H1 (cell line): ENCODE measurements around the gene SCAMP3. TPM values are rescaled to one million over a fixed set of nuclear protein-coding genes. Genes with fewer than 3 reads are reported as not detected.

Experiments used
- CTCF ChIA-PET: fragments of 300-600 bp; sonication (Branson Sonifier 250); formaldehyde crosslinking; loops from one replicate; lab custom pipeline; 2021; ENCODE audit not compliant: partially characterized antibody; lab: Charles Lee
- POLR2A ChIA-PET: fragments of 300-600 bp; sonication (Branson Sonifier 250); formaldehyde crosslinking; loops from one replicate; lab custom pipeline; 2021; ENCODE audit warnings: inconsistent platforms; ENCODE audit not compliant: partially characterized antibody; lab: Charles Lee
- DNase-seq, 2 experiments: peaks; one replicate each; pipeline versions ENCODE4 v3.0.0 to v3.0.0-alpha.2; 2010 to 2022; ENCODE audit warnings: low spot score in 2 of 2, low read depth in 1 of 2, mixed read lengths in 1 of 2
- FAIRE-seq: peaks from 2 replicates; lab custom pipeline; 2011; peaks lifted over from hg19 to GRCh38; lab: Jason Lieb, UNC
- H2AFZ ChIP-seq: 2 replicates; pipeline ENCODE4 v1.8.1; 2012; ENCODE audit warnings: low read length, inconsistent platforms
- H2AK5ac ChIP-seq: 2 replicates; pipeline ENCODE4 v1.6.1; 2013; ENCODE audit warnings: low read depth, low read length
- H2BK120ac ChIP-seq: replicated peaks from 2 replicates; pipeline ENCODE3; 2013; ENCODE audit warnings: low read depth, low read length, inconsistent platforms
- H2BK12ac ChIP-seq: 2 replicates; pipeline ENCODE4 v1.6.1; 2013; ENCODE audit warnings: low read depth, low read length
- H2BK15ac ChIP-seq: 2 replicates; pipeline ENCODE4 v1.6.1; 2013; ENCODE audit warnings: low read length
- H2BK20ac ChIP-seq: 2 replicates; pipeline ENCODE4 v1.6.1; 2013; ENCODE audit warnings: low read length
- H2BK5ac ChIP-seq: 2 replicates; pipeline ENCODE4 v1.6.1; 2013; ENCODE audit warnings: low read depth, low read length
- H3K14ac ChIP-seq: 2 replicates; pipeline ENCODE4 v1.6.1; 2013; ENCODE audit warnings: inconsistent platforms; ENCODE audit not compliant: insufficient read length
- H3K18ac ChIP-seq: 2 replicates; pipeline ENCODE4 v1.6.1; 2013; ENCODE audit warnings: low read length; ENCODE audit errors: extremely low read depth
- H3K23ac ChIP-seq: 2 replicates; pipeline ENCODE4 v1.6.1; 2013; ENCODE audit warnings: inconsistent platforms; ENCODE audit not compliant: insufficient read length
- H3K23me2 ChIP-seq: 2 replicates; pipeline ENCODE4 v1.6.1; 2013; ENCODE audit warnings: low read depth, low read length
- H3K27ac ChIP-seq: 2 replicates; pipeline ENCODE4 v1.6.1; 2011; ENCODE audit warnings: low read depth, low read length, inconsistent platforms
- H3K27me3 ChIP-seq, 4 experiments: replicated peaks in 1 of 4; 1 replicate in 1 of 4; 2 replicates in 3 of 4; pipeline versions ENCODE4 v1.6.1 to v1.8.1; 2011 to 2013; ENCODE audit warnings: low read length in 3 of 4, mild to moderate bottlenecking in 3 of 4, inconsistent platforms in 2 of 4, mixed read lengths in 2 of 4, moderate library complexity in 1 of 4; ENCODE audit not compliant: control insufficient read depth in 3 of 4, insufficient read depth in 3 of 4; ENCODE audit errors: extremely low read depth in 1 of 4
- H3K36me3 ChIP-seq, 4 experiments: 2 replicates each; pipeline versions ENCODE4 v1.6.1 to v1.8.1; 2011 to 2013; ENCODE audit warnings: mild to moderate bottlenecking in 4 of 4, low read length in 3 of 4, moderate library complexity in 2 of 4, control low read depth in 1 of 4, inconsistent platforms in 1 of 4; ENCODE audit not compliant: insufficient read depth in 4 of 4, control insufficient read depth in 2 of 4
- H3K4ac ChIP-seq: replicated peaks from 2 replicates; pipeline ENCODE3; 2013; ENCODE audit warnings: low read length, low read depth, mixed read lengths, inconsistent platforms; ENCODE audit not compliant: insufficient read length
- H3K4me1 ChIP-seq, 4 experiments: replicated peaks in 1 of 4; 1 replicate in 1 of 4; 2 replicates in 3 of 4; pipeline versions ENCODE4 v1.6.1 to v1.8.1; 2011 to 2013; ENCODE audit warnings: low read length in 3 of 4, inconsistent platforms in 2 of 4, mixed read lengths in 1 of 4; ENCODE audit not compliant: insufficient read depth in 4 of 4, control insufficient read depth in 3 of 4
- H3K4me2 ChIP-seq, 2 experiments: 2 replicates each; pipeline versions ENCODE4 v1.6.1 to v1.8.1; 2011 to 2013; ENCODE audit warnings: low read depth in 2 of 2, low read length in 2 of 2, control low read depth in 1 of 2, inconsistent platforms in 1 of 2, mild to moderate bottlenecking in 1 of 2; ENCODE audit not compliant: insufficient read depth in 1 of 2
- H3K4me3 ChIP-seq, 4 experiments: fragments of 200-600, 300-600 bp in 1 of 4; sonication (generic), shearing (Covaris generic), sonication (Bioruptor Twin) in 1 of 4; 2 replicates each; pipeline versions ENCODE4 v1.5.1 to v1.8.1; 2011 to 2016; ENCODE audit warnings: low read length in 4 of 4, low read depth in 3 of 4, control low read depth in 2 of 4, inconsistent platforms in 2 of 4, mild to moderate bottlenecking in 2 of 4, mixed read lengths in 1 of 4, moderate library complexity in 1 of 4; ENCODE audit not compliant: insufficient read depth in 2 of 4; ENCODE audit errors: extremely low read depth in 1 of 4
- H3K56ac ChIP-seq: replicated peaks from 2 replicates; pipeline ENCODE3; 2013; ENCODE audit warnings: low read depth, mild to moderate bottlenecking, mixed read lengths, low read length, inconsistent platforms; ENCODE audit not compliant: insufficient read length
- H3K79me1 ChIP-seq: 2 replicates; pipeline ENCODE4 v1.6.1; 2013; ENCODE audit warnings: low read depth, low read length, control low read depth
- H3K79me2 ChIP-seq, 2 experiments: 2 replicates each; pipeline versions ENCODE4 v1.6.1 to v1.8.1; 2012 to 2013; ENCODE audit warnings: low read length in 2 of 2, mild to moderate bottlenecking in 2 of 2, inconsistent platforms in 1 of 2; ENCODE audit not compliant: insufficient read depth in 2 of 2, control insufficient read depth in 1 of 2
- H3K9ac ChIP-seq, 4 experiments: replicated peaks in 1 of 4; 1 replicate in 1 of 4; 2 replicates in 3 of 4; pipeline versions ENCODE4 v1.6.1 to v1.8.1; 2011 to 2013; ENCODE audit warnings: low read depth in 3 of 4, low read length in 3 of 4, control low read depth in 2 of 4, mild to moderate bottlenecking in 2 of 4, moderate library complexity in 2 of 4, inconsistent platforms in 1 of 4; ENCODE audit errors: extremely low read depth in 1 of 4
- H3K9me3 ChIP-seq, 2 experiments: 2 replicates each; pipeline versions ENCODE4 v1.6.1 to v1.8.1; 2012 to 2013; ENCODE audit warnings: mild to moderate bottlenecking in 2 of 2, moderate library complexity in 2 of 2, control low read depth in 1 of 2, inconsistent platforms in 1 of 2, low read depth in 1 of 2, low read length in 1 of 2, mixed read lengths in 1 of 2; ENCODE audit not compliant: insufficient read depth in 2 of 2
- H4K20me1 ChIP-seq, 2 experiments: replicated peaks in 1 of 2; 2 replicates each; pipeline versions ENCODE3 to v1.8.1; 2011 to 2013; ENCODE audit warnings: inconsistent platforms in 2 of 2, low read length in 2 of 2, mild to moderate bottlenecking in 1 of 2; ENCODE audit not compliant: insufficient read depth in 2 of 2, control insufficient read depth in 1 of 2
- H4K5ac ChIP-seq: 2 replicates; pipeline ENCODE4 v1.6.1; 2013; ENCODE audit warnings: low read length, low read depth, mixed read lengths, inconsistent platforms; ENCODE audit not compliant: insufficient read length
- H4K8ac ChIP-seq: 2 replicates; pipeline ENCODE4 v1.8.0; 2013; ENCODE audit warnings: mild to moderate bottlenecking, moderate library complexity, low read length, inconsistent platforms; ENCODE audit not compliant: insufficient read depth; ENCODE audit errors: extremely low read depth
- H4K91ac ChIP-seq: replicated peaks from 2 replicates; pipeline ENCODE3; 2013; ENCODE audit warnings: low read length, mixed read lengths, inconsistent platforms; ENCODE audit not compliant: insufficient read length
- CBX5 ChIP-seq: fragments of 300-800, 300-1000 bp; sonication (generic); IDR thresholded peaks from 2 replicates; pipeline ENCODE4 v1.7.1; 2016; ENCODE audit warnings: antibody characterized with exemption, low read length, low read depth
- CHD2 ChIP-seq: IDR thresholded peaks from 2 replicates; pipeline ENCODE4 v1.6.1; 2012; ENCODE audit warnings: low read length, improper control_type of control experiment
- CTBP2 ChIP-seq: IDR thresholded peaks from 2 replicates; pipeline ENCODE4 v1.7.0; 2011; ENCODE audit warnings: borderline replicate concordance, mild to moderate bottlenecking, moderate library complexity, mixed read lengths, low read length; ENCODE audit not compliant: insufficient read depth, insufficient read length
- GTF2F1 ChIP-seq: IDR thresholded peaks from 2 replicates; pipeline ENCODE4 v1.6.1; 2012; ENCODE audit warnings: low read depth, low read length, improper control_type of control experiment, borderline replicate concordance
- KDM5A ChIP-seq: fragments of 200-600 bp; IDR thresholded peaks from 2 replicates; pipeline ENCODE4 v1.7.1; 2012; ENCODE audit warnings: mild to moderate bottlenecking, low read length, inconsistent platforms, mixed read lengths
- MAFK ChIP-seq: IDR thresholded peaks from 2 replicates; pipeline ENCODE4 v1.6.1; 2012; ENCODE audit warnings: low read depth, mild to moderate bottlenecking, improper control_type of control experiment, low read length
- RXRA ChIP-seq: IDR thresholded peaks from 2 replicates; pipeline ENCODE4 v1.6.1; 2011; ENCODE audit warnings: low read depth, mild to moderate bottlenecking, low read length, moderate library complexity; ENCODE audit not compliant: insufficient read depth
- SUZ12 ChIP-seq: fragments of 200-600 bp; sonication (generic); IDR thresholded peaks from 2 replicates; pipeline ENCODE4 v1.6.1; 2012; ENCODE audit warnings: mild to moderate bottlenecking, inconsistent platforms, low read length, moderate library complexity, mixed read lengths
- TEAD4 ChIP-seq: IDR thresholded peaks from 2 replicates; pipeline ENCODE4 v1.6.1; 2012; ENCODE audit warnings: low read depth, low read length, inconsistent platforms, mixed read lengths
- WGBS, 2 experiments: shearing (Covaris generic) in 1 of 2; methylation state at CpG; one replicate each; pipeline versions ENCODE4 v1.1.6 to v1.1.7; 2013 to 2015; ENCODE audit warnings: low lambda C conversion rate in 2 of 2, mixed read lengths in 2 of 2, inconsistent platforms in 1 of 2, low coverage in 1 of 2, missing lambda C conversion rate in 1 of 2; ENCODE audit not compliant: insufficient replicate concordance in 2 of 2, insufficient coverage in 1 of 2, insufficient read length in 1 of 2; ENCODE audit errors: extremely low coverage in 1 of 2, missing lambda C conversion rate in 1 of 2; 5-methylcytosine and 5-hydroxymethylcytosine counted together
- polyA plus RNA-seq, 7 experiments: library from polyadenylated mRNA; depleted of rRNA in 3 of 7; stranded (reverse) in 5 of 7; unstranded in 2 of 7; fragments of >200 nt in 5 of 7; fragments of 200-250 nt in 2 of 7; gene quantifications; 1 replicate in 5 of 7; 2 replicates in 1 of 7; 4 replicates in 1 of 7; pipeline versions ENCODE4 v1.2.1 to v1.2.3, GENCODE V29; 2011 to 2013; ENCODE audit warnings: missing spikeins in 2 of 7, mixed read lengths in 2 of 7
- total RNA-seq: library from RNA; stranded (reverse); fragmentation: NEBNext Ultra II Directional; extraction: Animal tissue kit (Norgen Biotek cat#: 25700); gene quantifications from 2 replicates; pipeline ENCODE4 v1.2.1, GENCODE V29; 2021

SCAMP3 gene
- total and polyA plus RNA-seq, 2 of the 8 experiments (the other 6 are each of a cell fraction or from before 2014, with no cell fraction given), result 48.9 to 143 TPM

- DNase-seq, result no peak
- H2AFZ ChIP-seq, result no peak overlapping the region
- H3K23me2 ChIP-seq, result 0 out of 2 replicates have a peak, but pooled peaks cover 8% of the 10 kb centered on the region
- H3K27ac ChIP-seq, result no peak overlapping the region
- no peaks in the 10 kb centered on the region for H3K79me1 ChIP-seq
- POLR2A ChIA-PET, result interaction anchor here (1.1 to 11.9 kb wide), 2 partner anchors 18 to 27 kb away, joined by 3 to 235 read pairs; partner anchors contain the start of genes MTX1 and THBS3
- peaks cover 0 to 13% (median 7%) of the 10 kb centered on the region in 4 experiments; a peak in 5 of 7 replicates for H3K4me1 ChIP-seq
- FAIRE-seq, result no peak
- no peak for TF ChIP-seq RXRA
- no peak for TF ChIP-seq TEAD4
- TF ChIP-seq CBX5, result no peak
- no peak for TF ChIP-seq MAFK
- TF ChIP-seq CHD2, result no peak
- no peak for TF ChIP-seq SUZ12
- no peak for TF ChIP-seq KDM5A
- TF ChIP-seq CTBP2, result no peak
- TF ChIP-seq GTF2F1, result no peak
- TF ChIP-seq, all 59 proteins: peak for 0
- H2BK12ac ChIP-seq, result no peak overlapping the region
- no peak overlapping the region for H2BK5ac ChIP-seq
- H2BK20ac ChIP-seq, result no peak overlapping the region
- H3K56ac ChIP-seq, result no peak overlapping the region
- no peak overlapping the region for H3K4me3 ChIP-seq
- H2AK5ac ChIP-seq, result no peak overlapping the region
- H2BK15ac ChIP-seq, result no peak overlapping the region
- H3K9me3 ChIP-seq, result no peaks in the 10 kb centered on the region
- no peak overlapping the region for H3K14ac ChIP-seq
- no peak overlapping the region for H3K18ac ChIP-seq
- H3K4me2 ChIP-seq, result no peak overlapping the region
- H4K5ac ChIP-seq, result no peak overlapping the region
- H3K79me2 ChIP-seq, result peaks cover 0 to 9% of the 10 kb centered on the region in 2 experiments; a peak in 1 of 4 replicates
- peaks cover 0 to 2% of the 10 kb centered on the region in 2 experiments for H4K20me1 ChIP-seq
- no peaks in the 10 kb centered on the region for H3K27me3 ChIP-seq
- H3K9ac ChIP-seq, result no peak overlapping the region
- H2BK120ac ChIP-seq, result no peak overlapping the region
- no peak overlapping the region for H3K23ac ChIP-seq
- H3K4ac ChIP-seq, result no peak overlapping the region
- WGBS, 2 experiments, result 96% methylated on average over 7 of the region's 7 CpGs; no CpG with 5 or more reads in 1 of the 2 experiments
- peaks cover 0 to 3% (median 0%) of the 10 kb centered on the region in 4 experiments; a peak in 1 of 8 replicates for H3K36me3 ChIP-seq
- CTCF ChIA-PET, result interaction anchor here (1.1 to 7.2 kb wide), 5 partner anchors 16 to 128 kb away, joined by 3 to 62 read pairs (median 3); partner anchors contain the start of genes MTX1 and THBS3
- no peak overlapping the region for H4K8ac ChIP-seq
- H4K91ac ChIP-seq, result no peak overlapping the region
Measured at GRCh38 chr1:155223047-155223446, 39.1 kb downstream of the SCAMP3 start.
